CD8-positive, alpha-beta memory T cell (primary cell): ENCODE measurements around the gene OR5B12. TPM values are rescaled to one million over a fixed set of nuclear protein-coding genes. Genes with fewer than 3 reads are reported as not detected.
"Not testable (repeated sequence)": the region's sequence is repeated elsewhere in the genome, so short reads cannot be mapped to it uniquely, and the experiment has no call there.

Experiments used
- CTCF ChIA-PET: fragments of 350-600 bp; sonication (Branson Sonifier 250); formaldehyde crosslinking; loops from one replicate; lab custom pipeline; 2021; ENCODE audit warnings: antibody characterized with exemption; lab: Charles Lee
- POLR2A ChIA-PET: fragments of 350-600 bp; sonication (Branson Sonifier 250); formaldehyde crosslinking; loops from one replicate; lab custom pipeline; 2021; ENCODE audit warnings: antibody characterized with exemption; lab: Charles Lee
- DNase-seq, 5 donors: peaks; one replicate each; pipeline versions ENCODE4 v3.0.0 to v3.0.0-alpha.2; 2020 to 2022; ENCODE audit warnings: mixed read lengths in 1 of 5
- H3K27ac ChIP-seq: one replicate; pipeline ENCODE4 v1.7.0; 2013; ENCODE audit warnings: low read depth, mild to moderate bottlenecking, low read length, moderate library complexity
- H3K27me3 ChIP-seq: 2 replicates; pipeline ENCODE4 v1.7.0; 2013; ENCODE audit warnings: low read length, mild to moderate bottlenecking; ENCODE audit not compliant: insufficient read depth, poor library complexity, severe bottlenecking
- H3K36me3 ChIP-seq: 2 replicates; pipeline ENCODE4 v1.7.0; 2013; ENCODE audit warnings: mild to moderate bottlenecking, low read length, moderate library complexity; ENCODE audit not compliant: insufficient read depth
- H3K4me1 ChIP-seq: 2 replicates; pipeline ENCODE4 v1.7.0; 2013; ENCODE audit warnings: mild to moderate bottlenecking, low read length, moderate library complexity; ENCODE audit not compliant: insufficient read depth
- H3K4me3 ChIP-seq: 2 replicates; pipeline ENCODE4 v1.7.0; 2013; ENCODE audit warnings: mild to moderate bottlenecking, low read length
- H3K9me3 ChIP-seq: 2 replicates; pipeline ENCODE4 v1.7.0; 2013; ENCODE audit warnings: mild to moderate bottlenecking, low read length
- H3K27ac Mint-ChIP-seq, 8 donors: one replicate each; pipeline ENCODE4 v1.8.0; 2020 to 2021; ENCODE audit warnings: mixed read lengths in 8 of 8, mild to moderate bottlenecking in 6 of 8, inconsistent platforms in 3 of 8, moderate library complexity in 3 of 8
- H3K27me3 Mint-ChIP-seq, 2 donors: one replicate each; pipeline ENCODE4 v1.8.0; 2020 to 2021; ENCODE audit warnings: mixed read lengths in 2 of 2, mild to moderate bottlenecking in 1 of 2, moderate library complexity in 1 of 2
- H3K36me3 Mint-ChIP-seq, 3 donors: one replicate each; pipeline ENCODE4 v1.8.0; 2020 to 2021; ENCODE audit warnings: mixed read lengths in 3 of 3, inconsistent platforms in 1 of 3, mild to moderate bottlenecking in 1 of 3
- H3K4me1 Mint-ChIP-seq, 3 donors: one replicate each; pipeline ENCODE4 v1.8.0; 2020 to 2021; ENCODE audit warnings: mixed read lengths in 3 of 3, inconsistent platforms in 1 of 3, mild to moderate bottlenecking in 1 of 3
- H3K4me3 Mint-ChIP-seq, 7 donors: one replicate each; pipeline ENCODE4 v1.8.0; 2020 to 2021; ENCODE audit warnings: mixed read lengths in 7 of 7, mild to moderate bottlenecking in 6 of 7, moderate library complexity in 4 of 7, inconsistent platforms in 2 of 7
- H3K9me3 Mint-ChIP-seq, 5 donors: one replicate each; pipeline ENCODE4 v1.8.0; 2020 to 2022; ENCODE audit warnings: mixed read lengths in 5 of 5, mild to moderate bottlenecking in 3 of 5, moderate library complexity in 2 of 5, inconsistent platforms in 1 of 5
- polyA plus RNA-seq: library from polyadenylated mRNA; unstranded; fragments of 300-500 nt; fragmentation: Illumina TruSeq; gene quantifications from one replicate; pipeline ENCODE4 v1.2.3, GENCODE V29; 2021
- total RNA-seq, 2 experiments: library from RNA; stranded (reverse); gene quantifications; one replicate each; pipeline ENCODE4 v1.2.3, GENCODE V29; 2021

Gene OR5B12
- total and polyA plus RNA-seq, 3 experiments from 2014 or later, result 0.20 TPM; not detected in 2

GRCh38 chr11:58399622-58400021, 42.4 kb downstream of the OR5B12 start:
- H3K4me1 Mint-ChIP-seq, H3K9me3 ChIP-seq, DNase-seq, H3K27me3 Mint-ChIP-seq, H3K4me3 Mint-ChIP-seq, H3K9me3 Mint-ChIP-seq, H3K27ac Mint-ChIP-seq, H3K36me3 ChIP-seq, H3K36me3 Mint-ChIP-seq, H3K27ac ChIP-seq, POLR2A ChIA-PET, CTCF ChIA-PET, H3K4me3 ChIP-seq, H3K27me3 ChIP-seq, H3K4me1 ChIP-seq: not testable (repeated sequence)

DNA sequence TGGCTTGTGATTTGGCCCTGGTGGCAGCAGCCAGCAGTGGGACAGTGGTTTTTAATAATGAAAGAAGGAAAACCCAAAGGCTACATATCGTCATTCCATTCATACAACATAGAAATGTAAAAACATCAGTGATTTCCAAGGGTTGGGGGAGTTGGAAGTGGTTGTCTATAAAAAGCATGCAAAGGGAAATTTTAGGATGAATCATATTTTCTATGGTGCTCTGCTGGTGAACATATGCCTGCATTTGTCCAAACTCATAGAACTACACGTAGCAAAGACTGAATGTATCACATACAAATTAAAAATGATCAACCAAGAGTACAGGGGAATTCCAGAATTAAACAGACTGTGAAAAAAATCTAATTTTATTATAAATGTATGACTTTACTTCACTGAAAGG, 46.5 kb downstream of the OR5B12 start:
- Histone ChIP-seq H3K4me1 (no peaks in the 10 kb centered on the region), H3K36me3 (no peaks in the 10 kb centered on the region), H3K4me3 (no peak overlapping the region), H3K27ac (no peak overlapping the region), H3K27me3 (no peaks in the 10 kb centered on the region), H3K9me3 (no peaks in the 10 kb centered on the region)
- ChIA-PET POLR2A (no interaction called here), CTCF (no interaction called here)
- H3K27ac Mint-ChIP-seq, result no peak overlapping the region
- no peaks in the 10 kb centered on the region for H3K36me3 Mint-ChIP-seq
- peaks cover 0 to 13% (median 3%) of the 10 kb centered on the region in 5 donors for H3K9me3 Mint-ChIP-seq
- H3K4me1 Mint-ChIP-seq, result no peaks in the 10 kb centered on the region
- H3K4me3 Mint-ChIP-seq, result no peak overlapping the region
- peaks cover 0 to 9% of the 10 kb centered on the region in 2 donors for H3K27me3 Mint-ChIP-seq
- no peak for DNase-seq

DNA sequence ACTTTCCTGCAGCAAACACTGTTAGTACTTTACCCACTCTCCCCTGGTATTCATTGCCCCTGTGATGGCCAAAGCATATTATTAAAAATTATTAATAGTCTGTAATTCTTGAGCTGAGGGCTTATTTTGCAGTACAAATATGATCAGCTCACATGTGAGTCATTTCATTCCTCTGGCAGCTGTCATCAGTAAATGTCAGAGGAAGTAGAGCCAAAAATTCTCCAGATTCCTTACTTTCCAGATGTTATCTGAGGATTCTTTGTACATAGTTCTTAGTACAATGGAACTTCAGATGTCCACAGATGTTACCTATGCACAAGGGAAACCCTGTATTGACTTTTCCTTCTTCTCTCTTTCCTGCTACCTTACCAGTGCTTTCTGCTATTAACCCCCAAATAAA, 47.8 kb downstream of the OR5B12 start:
- peaks cover 0 to 13% (median 3%) of the 10 kb centered on the region in 5 donors for H3K9me3 Mint-ChIP-seq
- H3K4me1 Mint-ChIP-seq, result no peaks in the 10 kb centered on the region
- peaks cover 0 to 9% of the 10 kb centered on the region in 2 donors for H3K27me3 Mint-ChIP-seq
- no peak for DNase-seq
- Histone ChIP-seq H3K4me1 (no peaks in the 10 kb centered on the region), H3K9me3 (no peaks in the 10 kb centered on the region), H3K36me3 (no peaks in the 10 kb centered on the region), H3K4me3 (no peak overlapping the region), H3K27ac (no peak overlapping the region), H3K27me3 (no peaks in the 10 kb centered on the region)
- ChIA-PET CTCF (no interaction called here), POLR2A (no interaction called here)
- no peak overlapping the region for H3K27ac Mint-ChIP-seq
- H3K36me3 Mint-ChIP-seq, result no peaks in the 10 kb centered on the region
- no peak overlapping the region for H3K4me3 Mint-ChIP-seq

DNA sequence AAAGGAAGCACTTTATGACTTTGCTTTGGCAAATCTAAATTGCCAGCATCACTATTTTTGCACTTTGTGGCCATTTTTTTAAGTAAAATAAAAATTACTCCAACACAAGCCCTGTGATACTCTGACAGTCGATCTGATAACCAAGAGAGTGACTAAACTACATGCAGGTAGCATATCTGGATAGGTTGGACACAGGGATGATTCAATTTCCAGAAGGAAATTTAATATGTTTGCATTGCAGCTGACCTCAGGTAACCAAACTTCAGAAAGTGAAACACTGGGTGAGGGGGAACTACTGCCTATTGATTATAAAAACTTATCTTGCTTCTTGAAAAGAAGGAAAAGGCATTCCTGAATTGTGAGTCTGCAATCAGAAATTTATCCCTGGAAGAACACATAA, 49.3 kb downstream of the OR5B12 start:
- peaks cover 0 to 9% of the 10 kb centered on the region in 2 donors for H3K27me3 Mint-ChIP-seq

GRCh38 chr11:58391879-58392278, 50.2 kb downstream of the OR5B12 start:
- Histone ChIP-seq H3K4me3 (no peak overlapping the region), H3K9me3 (no peaks in the 10 kb centered on the region), H3K27ac (no peak overlapping the region), H3K27me3 (no peaks in the 10 kb centered on the region), H3K4me1 (no peaks in the 10 kb centered on the region), H3K36me3 (no peaks in the 10 kb centered on the region)
- H3K4me3 Mint-ChIP-seq, result no peak overlapping the region
- H3K27me3 Mint-ChIP-seq, result peaks cover 4 to 9% of the 10 kb centered on the region in 2 donors
- CTCF ChIA-PET, result no interaction called here
- peaks cover 0 to 13% (median 3%) of the 10 kb centered on the region in 5 donors for H3K9me3 Mint-ChIP-seq
- H3K36me3 Mint-ChIP-seq, result no peaks in the 10 kb centered on the region
- H3K27ac Mint-ChIP-seq, result no peak overlapping the region
- POLR2A ChIA-PET, result no interaction called here
- DNase-seq, result no peak
- no peaks in the 10 kb centered on the region for H3K4me1 Mint-ChIP-seq

More for the DNA sequence above, 49.3 kb downstream of the OR5B12 start:
- Histone ChIP-seq H3K9me3 (no peaks in the 10 kb centered on the region), H3K27ac (no peak overlapping the region), H3K4me1 (no peaks in the 10 kb centered on the region), H3K4me3 (no peak overlapping the region), H3K27me3 (no peaks in the 10 kb centered on the region), H3K36me3 (no peaks in the 10 kb centered on the region)
- ChIA-PET POLR2A (no interaction called here), CTCF (no interaction called here)
- Mint-ChIP-seq H3K4me1 (no peaks in the 10 kb centered on the region), H3K27ac (no peak overlapping the region), H3K36me3 (no peaks in the 10 kb centered on the region), H3K9me3 (peaks cover 0 to 13% (median 3%) of the 10 kb centered on the region in 5 donors), H3K4me3 (no peak overlapping the region)
- DNase-seq, result no peak

DNA sequence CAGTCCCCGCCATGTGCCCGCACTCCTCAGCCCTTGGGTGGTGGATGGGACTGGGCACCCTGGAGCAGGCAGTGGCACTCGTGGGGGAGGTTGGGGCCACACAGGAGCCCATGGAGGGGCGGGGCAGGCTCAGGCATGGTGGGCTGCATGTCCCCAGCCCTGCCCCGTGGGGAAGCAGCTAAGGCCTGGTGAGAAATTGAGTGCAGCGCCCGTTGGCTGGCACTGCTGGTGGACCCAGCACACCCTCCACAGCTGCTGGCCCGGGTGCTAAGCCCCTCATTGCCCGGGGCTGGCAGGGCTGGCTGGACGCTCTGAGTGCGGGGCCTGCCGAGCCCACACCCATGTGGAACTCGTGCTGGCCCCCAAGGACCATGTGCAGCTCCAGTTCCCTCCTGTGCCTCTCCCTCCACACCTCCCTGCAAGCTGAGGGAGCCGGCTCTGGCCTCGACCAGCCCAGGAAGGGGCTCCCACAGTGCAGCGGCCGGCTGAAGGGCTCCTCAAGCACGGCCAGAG, 51.4 kb downstream of the OR5B12 start:
- Histone ChIP-seq H3K4me3 (no peak overlapping the region), H3K36me3 (no peaks in the 10 kb centered on the region), H3K27ac (no peak overlapping the region), H3K4me1 (no peaks in the 10 kb centered on the region), H3K9me3 (no peaks in the 10 kb centered on the region), H3K27me3 (no peaks in the 10 kb centered on the region)
- Mint-ChIP-seq H3K27ac (no peak overlapping the region), H3K4me1 (no peaks in the 10 kb centered on the region), H3K9me3 (peaks cover 0 to 13% (median 3%) of the 10 kb centered on the region in 5 donors), H3K27me3 (peaks cover 4 to 8% of the 10 kb centered on the region in 2 donors), H3K36me3 (no peaks in the 10 kb centered on the region), H3K4me3 (no peak overlapping the region)
- DNase-seq, result no peak
- ChIA-PET POLR2A (no interaction called here), CTCF (no interaction called here)

Other genes starting within 250 kb of the OR5B12 start
- not detected for gene OR1S2, start 238.1 kb downstream of the OR5B12 start, total RNA-seq
- gene OR1S2, start 238.1 kb downstream of the OR5B12 start, polyA plus RNA-seq, result not detected
- not detected for gene OR1S1, start 229.5 kb downstream of the OR5B12 start, total RNA-seq
- gene OR1S1, start 229.5 kb downstream of the OR5B12 start, polyA plus RNA-seq, result not detected
- not detected for gene OR10Q1, start 213.3 kb downstream of the OR5B12 start, total RNA-seq
- not detected for gene OR10Q1, start 213.3 kb downstream of the OR5B12 start, polyA plus RNA-seq
- gene OR10W1, start 174.0 kb downstream of the OR5B12 start, total RNA-seq, result not detected
- not detected for gene OR10W1, start 174.0 kb downstream of the OR5B12 start, polyA plus RNA-seq
- gene OR5B17, start 83.2 kb downstream of the OR5B12 start, total RNA-seq, result not detected
- not detected for gene OR5B17, start 83.2 kb downstream of the OR5B12 start, polyA plus RNA-seq
- gene OR5B3, start 35.4 kb downstream of the OR5B12 start, total RNA-seq, result not detected
- gene OR5B3, start 35.4 kb downstream of the OR5B12 start, polyA plus RNA-seq, result not detected
- gene OR5B2, start 14.1 kb downstream of the OR5B12 start, total RNA-seq, result not detected
- not detected for gene OR5B2, start 14.1 kb downstream of the OR5B12 start, polyA plus RNA-seq
- under 1 TPM; 0.42 to 0.55 TPM for gene OR5B21, start 65.9 kb upstream of the OR5B12 start, total RNA-seq
- gene OR5B21, start 65.9 kb upstream of the OR5B12 start, polyA plus RNA-seq, result not detected
- 100 to 1,000 TPM; 168 to 175 TPM for gene LPXN, start 133.6 kb upstream of the OR5B12 start, total RNA-seq
- gene LPXN, start 133.6 kb upstream of the OR5B12 start, polyA plus RNA-seq, result 264 TPM
- 10 to 100 TPM; 61.0 to 61.7 TPM for gene ZFP91, start 136.8 kb upstream of the OR5B12 start, total RNA-seq
- 6.9 TPM for gene ZFP91, start 136.8 kb upstream of the OR5B12 start, polyA plus RNA-seq
- 1 to 10 TPM; 2.9 to 3.4 TPM for gene CNTF, start 180.4 kb upstream of the OR5B12 start, total RNA-seq
- gene CNTF, start 180.4 kb upstream of the OR5B12 start, polyA plus RNA-seq, result not detected